H9 (cell line): Measurements from ENCODE around the gene AVL9. TPM values are rescaled to one million over a fixed set of nuclear protein-coding genes. Genes with fewer than 3 reads are reported as not detected.
"Not testable (repeated sequence)": the region's sequence is repeated elsewhere in the genome, so short reads cannot be mapped to it uniquely, and the experiment has no call there.

Experiments used
- DNase-seq: peaks from one replicate; pipeline ENCODE4 v3.0.0-alpha.2; 2017
- H2AFZ ChIP-seq: one replicate; pipeline ENCODE4 v1.6.1; 2013; ENCODE audit warnings: mild to moderate bottlenecking, low read length, control low read depth, moderate library complexity
- H2AK5ac ChIP-seq: 2 replicates; pipeline ENCODE4 v1.6.1; 2013; ENCODE audit warnings: low read length, control low read depth, mixed read lengths; ENCODE audit not compliant: insufficient read length
- H2BK120ac ChIP-seq: one replicate; pipeline ENCODE4 v1.6.1; 2013; ENCODE audit warnings: low read depth, mild to moderate bottlenecking, low read length, control low read depth, inconsistent platforms; ENCODE audit not compliant: poor library complexity, severe bottlenecking
- H2BK12ac ChIP-seq: 2 replicates; pipeline ENCODE4 v1.6.1; 2013; ENCODE audit warnings: low read length, control low read depth, mixed read lengths, low read depth; ENCODE audit not compliant: insufficient read length
- H2BK15ac ChIP-seq: 2 replicates; pipeline ENCODE4 v1.6.1; 2013; ENCODE audit warnings: low read depth, low read length, control low read depth
- H2BK20ac ChIP-seq: one replicate; pipeline ENCODE4 v1.6.1; 2013; ENCODE audit warnings: low read depth, mild to moderate bottlenecking, low read length, control low read depth, inconsistent platforms; ENCODE audit not compliant: poor library complexity, severe bottlenecking
- H2BK5ac ChIP-seq: 2 replicates; pipeline ENCODE4 v1.6.1; 2013; ENCODE audit warnings: low read length, control low read depth, mixed read lengths; ENCODE audit not compliant: insufficient read length
- H3K14ac ChIP-seq: 2 replicates; pipeline ENCODE4 v1.6.1; 2013; ENCODE audit warnings: low read length, control low read depth; ENCODE audit not compliant: insufficient read depth
- H3K18ac ChIP-seq: 2 replicates; pipeline ENCODE4 v1.6.1; 2013; ENCODE audit warnings: low read depth, mild to moderate bottlenecking, mixed read lengths, low read length, control low read depth; ENCODE audit not compliant: insufficient read length
- H3K23ac ChIP-seq: 2 replicates; pipeline ENCODE4 v1.6.1; 2013; ENCODE audit warnings: low read length, control low read depth, mixed read lengths, low read depth; ENCODE audit not compliant: insufficient read length
- H3K23me2 ChIP-seq: 2 replicates; pipeline ENCODE4 v1.6.1; 2013; ENCODE audit warnings: low read depth, mild to moderate bottlenecking, mixed read lengths, low read length, control low read depth; ENCODE audit not compliant: insufficient read length, poor library complexity, severe bottlenecking
- H3K27ac ChIP-seq: 2 replicates; pipeline ENCODE4 v1.5.1; 2013; ENCODE audit warnings: low read length, control low read depth, mixed read lengths, low read depth; ENCODE audit not compliant: insufficient read length
- H3K27me3 ChIP-seq: 2 replicates; pipeline ENCODE4 v1.6.1; 2013; ENCODE audit warnings: low read length, control low read depth, inconsistent platforms; ENCODE audit not compliant: insufficient read depth
- H3K4ac ChIP-seq: 2 replicates; pipeline ENCODE4 v1.6.1; 2013; ENCODE audit warnings: low read depth, mild to moderate bottlenecking, control low read depth, inconsistent platforms, low read length, moderate library complexity
- H3K4me1 ChIP-seq: 2 replicates; pipeline ENCODE4 v1.6.1; 2013; ENCODE audit warnings: low read length, control low read depth, inconsistent platforms; ENCODE audit not compliant: insufficient read depth
- H3K4me2 ChIP-seq: 2 replicates; pipeline ENCODE4 v1.6.1; 2013; ENCODE audit warnings: low read length, control low read depth, mixed read lengths; ENCODE audit not compliant: insufficient read length, insufficient read depth
- H3K56ac ChIP-seq: 2 replicates; pipeline ENCODE4 v1.6.1; 2013; ENCODE audit warnings: low read depth, mild to moderate bottlenecking, mixed read lengths, low read length, control low read depth; ENCODE audit not compliant: insufficient read length
- H3K79me1 ChIP-seq: 2 replicates; pipeline ENCODE4 v1.6.1; 2013; ENCODE audit warnings: low read depth, mild to moderate bottlenecking, moderate library complexity, low read length, control low read depth, inconsistent platforms; ENCODE audit not compliant: insufficient read depth, poor library complexity, severe bottlenecking
- H3K79me2 ChIP-seq: 2 replicates; pipeline ENCODE4 v1.6.1; 2013; ENCODE audit warnings: low read length, control low read depth, inconsistent platforms; ENCODE audit not compliant: insufficient read depth
- H3K9ac ChIP-seq: 2 replicates; pipeline ENCODE4 v1.6.1; 2013; ENCODE audit warnings: low read length, control low read depth, mixed read lengths; ENCODE audit not compliant: insufficient read length; ENCODE audit errors: extremely low read depth
- H3K9me3 ChIP-seq: one replicate; pipeline ENCODE4 v1.6.1; 2013; ENCODE audit warnings: low read depth, low read length, inconsistent platforms; ENCODE audit not compliant: control insufficient read depth
- H3T11ph ChIP-seq: one replicate; pipeline ENCODE4 v1.6.1; 2013; ENCODE audit warnings: mild to moderate bottlenecking, low read length, control low read depth, inconsistent platforms
- H4K20me1 ChIP-seq: one replicate; pipeline ENCODE4 v1.6.1; 2013; ENCODE audit not compliant: control insufficient read depth, insufficient read length, insufficient read depth
- H4K5ac ChIP-seq: 2 replicates; pipeline ENCODE4 v1.6.1; 2013; ENCODE audit warnings: low read depth, mild to moderate bottlenecking, mixed read lengths, low read length, control low read depth; ENCODE audit not compliant: insufficient read length
- H4K8ac ChIP-seq: replicated peaks from 2 replicates; pipeline ENCODE4 v1.6.1; 2013; ENCODE audit warnings: low read length, control low read depth, mixed read lengths, low read depth; ENCODE audit not compliant: insufficient read length
- H4K91ac ChIP-seq: 2 replicates; pipeline ENCODE4 v1.6.1; 2013; ENCODE audit warnings: low read depth, mild to moderate bottlenecking, moderate library complexity, mixed read lengths, low read length, control low read depth; ENCODE audit not compliant: insufficient read length
- H3K27ac Mint-ChIP-seq, 3 experiments: 2 replicates in 2 of 3; 3 replicates in 1 of 3; pipeline ENCODE4 v1.8.0; 2020 to 2021; ENCODE audit warnings: mixed read lengths in 3 of 3, mild to moderate bottlenecking in 1 of 3, moderate library complexity in 1 of 3
- H3K27me3 Mint-ChIP-seq: 2 replicates; pipeline ENCODE4 v1.8.0; 2021; ENCODE audit warnings: low read depth, mild to moderate bottlenecking, moderate library complexity, mixed read lengths
- H3K36me3 Mint-ChIP-seq, 3 experiments: 2 replicates in 2 of 3; 3 replicates in 1 of 3; pipeline ENCODE4 v1.8.0; 2020 to 2021; ENCODE audit warnings: low read depth in 3 of 3, mixed read lengths in 3 of 3; ENCODE audit not compliant: insufficient read depth in 1 of 3
- H3K4me1 Mint-ChIP-seq, 2 experiments: 2 replicates each; pipeline ENCODE4 v1.8.0; 2020; ENCODE audit warnings: mixed read lengths in 2 of 2
- H3K4me3 Mint-ChIP-seq, 2 experiments: 2 replicates in 1 of 2; 3 replicates in 1 of 2; pipeline ENCODE4 v1.8.0; 2020 to 2021; ENCODE audit warnings: mild to moderate bottlenecking in 2 of 2, mixed read lengths in 2 of 2, moderate library complexity in 1 of 2
- H3K9me3 Mint-ChIP-seq, 2 experiments: 2 replicates in 1 of 2; 3 replicates in 1 of 2; pipeline ENCODE4 v1.8.0; 2020; ENCODE audit warnings: mild to moderate bottlenecking in 2 of 2, mixed read lengths in 2 of 2, moderate library complexity in 1 of 2
- WGBS: extraction: QIAGEN DNeasy Blood & Tissue Kit; methylation state at CpG from one replicate; pipeline ENCODE4 v1.1.7; 2013; ENCODE audit warnings: missing lambda C conversion rate, low lambda C conversion rate, mixed read lengths; ENCODE audit not compliant: insufficient read length; ENCODE audit errors: extremely low coverage; 5-methylcytosine and 5-hydroxymethylcytosine counted together
- total RNA-seq: library from RNA; stranded (reverse); gene quantifications from 2 replicates; pipeline ENCODE4 v1.2.1, GENCODE V29; 2021
- TF ChIP-seq, protein P1 (sequence below): fragments of 200-600 bp; sonication (generic); conservative IDR thresholded peaks from 3 replicates; pipeline ENCODE4 v1.8.0; 2021; ENCODE audit warnings: antibody characterized with exemption, mild to moderate bottlenecking

The AVL9 gene
- total RNA-seq, 1 experiment from 2014 or later: 38.7 TPM

DNA sequence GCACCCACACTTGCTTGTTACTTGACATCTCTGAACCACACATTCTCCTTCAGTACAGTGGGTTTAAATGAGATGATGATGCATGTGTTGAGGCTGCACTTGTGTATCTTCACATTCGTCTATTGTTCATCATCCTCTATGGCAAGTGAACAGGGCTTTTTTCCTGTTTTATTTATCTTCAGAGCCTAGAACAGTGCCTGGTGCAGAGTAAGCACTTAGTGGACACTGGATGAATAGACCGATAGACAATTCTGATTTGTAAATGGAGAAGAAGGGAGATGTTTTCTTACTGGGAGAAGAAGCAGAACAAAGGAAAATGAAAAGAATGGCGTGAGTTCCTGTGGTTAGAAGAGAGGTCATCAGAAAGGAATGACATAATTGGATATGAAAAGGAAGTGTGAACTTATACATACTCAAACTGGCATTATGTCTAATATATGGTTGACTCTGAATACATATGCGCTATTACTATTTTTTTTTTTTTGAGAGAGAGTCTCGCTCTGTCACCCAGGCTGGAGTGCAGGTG is 99.7 kb downstream of the AVL9 start:
- H3K4me2 ChIP-seq: no peak overlapping the region
- no peak overlapping the region for H2BK15ac ChIP-seq
- H2BK20ac ChIP-seq: no peak overlapping the region
- no peak overlapping the region for H3K4ac ChIP-seq
- TF ChIP-seq, protein P1, sequence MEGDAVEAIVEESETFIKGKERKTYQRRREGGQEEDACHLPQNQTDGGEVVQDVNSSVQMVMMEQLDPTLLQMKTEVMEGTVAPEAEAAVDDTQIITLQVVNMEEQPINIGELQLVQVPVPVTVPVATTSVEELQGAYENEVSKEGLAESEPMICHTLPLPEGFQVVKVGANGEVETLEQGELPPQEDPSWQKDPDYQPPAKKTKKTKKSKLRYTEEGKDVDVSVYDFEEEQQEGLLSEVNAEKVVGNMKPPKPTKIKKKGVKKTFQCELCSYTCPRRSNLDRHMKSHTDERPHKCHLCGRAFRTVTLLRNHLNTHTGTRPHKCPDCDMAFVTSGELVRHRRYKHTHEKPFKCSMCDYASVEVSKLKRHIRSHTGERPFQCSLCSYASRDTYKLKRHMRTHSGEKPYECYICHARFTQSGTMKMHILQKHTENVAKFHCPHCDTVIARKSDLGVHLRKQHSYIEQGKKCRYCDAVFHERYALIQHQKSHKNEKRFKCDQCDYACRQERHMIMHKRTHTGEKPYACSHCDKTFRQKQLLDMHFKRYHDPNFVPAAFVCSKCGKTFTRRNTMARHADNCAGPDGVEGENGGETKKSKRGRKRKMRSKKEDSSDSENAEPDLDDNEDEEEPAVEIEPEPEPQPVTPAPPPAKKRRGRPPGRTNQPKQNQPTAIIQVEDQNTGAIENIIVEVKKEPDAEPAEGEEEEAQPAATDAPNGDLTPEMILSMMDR: no peak
- no peak overlapping the region for H3K9ac ChIP-seq
- H4K8ac ChIP-seq: no peak overlapping the region
- H3K14ac ChIP-seq: no peak overlapping the region
- no peaks in the 10 kb centered on the region for H3K9me3 ChIP-seq
- no peak overlapping the region for H3K23ac ChIP-seq
- DNase-seq: no peak
- no peak overlapping the region for H4K5ac ChIP-seq
- no peaks in the 10 kb centered on the region for H3K79me2 ChIP-seq
- H2AFZ ChIP-seq: no peak overlapping the region
- H3K79me1 ChIP-seq: no peaks in the 10 kb centered on the region
- Mint-ChIP-seq H3K27ac (no peak overlapping the region), H3K27me3 (no peaks in the 10 kb centered on the region; the same call in 1 of the 2 replicates), H3K4me3 (no peak overlapping the region), H3K4me1 (peaks cover 7 to 11% of the 10 kb centered on the region in 2 experiments), H3K9me3 (peaks cover 6 to 14% of the 10 kb centered on the region in 2 experiments; a peak in 4 of 5 replicates), H3K36me3 (peaks cover 5 to 23% (median 12%) of the 10 kb centered on the region in 3 experiments)
- no peak overlapping the region for H3K56ac ChIP-seq
- H2AK5ac ChIP-seq: no peak overlapping the region
- H3K18ac ChIP-seq: no peak overlapping the region
- H2BK5ac ChIP-seq: no peak overlapping the region
- H3T11ph ChIP-seq: no peak overlapping the region
- no peaks in the 10 kb centered on the region for H3K23me2 ChIP-seq
- H3K27me3 ChIP-seq: no peaks in the 10 kb centered on the region
- H4K91ac ChIP-seq: no peak overlapping the region
- H3K4me1 ChIP-seq: 0 out of 2 replicates have a peak, but pooled peaks cover 2% of the 10 kb centered on the region
- H2BK12ac ChIP-seq: no peak overlapping the region
- no peaks in the 10 kb centered on the region for H4K20me1 ChIP-seq
- no peak overlapping the region for H3K27ac ChIP-seq
- H2BK120ac ChIP-seq: no peak overlapping the region
- no CpG with 5 or more reads among the region's 5 CpGs for whole genome bisulfite sequencing

DNA sequence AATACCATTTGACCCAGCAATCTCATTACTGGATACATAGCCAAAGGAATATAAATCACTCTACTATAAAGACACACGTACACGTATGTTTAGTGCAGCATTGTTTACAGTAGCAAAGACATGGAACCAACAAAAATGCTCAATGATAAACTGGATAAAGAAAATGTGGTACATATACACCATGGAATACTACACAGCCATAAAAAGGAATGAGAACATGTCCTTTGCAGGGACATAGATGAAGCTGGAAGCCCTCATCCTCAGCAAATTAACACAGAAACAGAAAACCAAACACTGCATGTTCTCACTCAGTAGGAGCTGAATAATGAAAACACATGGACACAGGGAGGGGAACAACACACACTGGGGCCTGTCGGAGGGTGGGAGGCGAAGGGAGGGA is 105.9 kb downstream of the AVL9 start:
- not testable (repeated sequence) for H3K9me3 ChIP-seq, H3K27me3 Mint-ChIP-seq, H3K4me2 ChIP-seq, H3K27ac ChIP-seq, H3K27ac Mint-ChIP-seq, H4K5ac ChIP-seq, H3K14ac ChIP-seq, H3K23ac ChIP-seq, H3K4me1 ChIP-seq, H4K20me1 ChIP-seq, H3K79me1 ChIP-seq, H3T11ph ChIP-seq, H3K18ac ChIP-seq, H3K56ac ChIP-seq, H4K8ac ChIP-seq, H3K4ac ChIP-seq, H2AK5ac ChIP-seq, H2BK120ac ChIP-seq, H3K23me2 ChIP-seq, H3K27me3 ChIP-seq, DNase-seq, H2BK5ac ChIP-seq, H4K91ac ChIP-seq, H2BK15ac ChIP-seq, H2AFZ ChIP-seq, H3K9ac ChIP-seq, H3K79me2 ChIP-seq, H3K4me3 Mint-ChIP-seq, H2BK20ac ChIP-seq, H2BK12ac ChIP-seq
- H3K36me3 Mint-ChIP-seq: peaks cover 30 to 65% (median 36%) of the 10 kb centered on the region in 3 experiments
- no CpG with 5 or more reads among the region's 4 CpGs for WGBS
- peaks cover 14 to 19% of the 10 kb centered on the region in 2 experiments for H3K4me1 Mint-ChIP-seq
- peaks cover 45 to 47% of the 10 kb centered on the region in 2 experiments for H3K9me3 Mint-ChIP-seq
